ENCODE data around the gene F10.

DNA sequence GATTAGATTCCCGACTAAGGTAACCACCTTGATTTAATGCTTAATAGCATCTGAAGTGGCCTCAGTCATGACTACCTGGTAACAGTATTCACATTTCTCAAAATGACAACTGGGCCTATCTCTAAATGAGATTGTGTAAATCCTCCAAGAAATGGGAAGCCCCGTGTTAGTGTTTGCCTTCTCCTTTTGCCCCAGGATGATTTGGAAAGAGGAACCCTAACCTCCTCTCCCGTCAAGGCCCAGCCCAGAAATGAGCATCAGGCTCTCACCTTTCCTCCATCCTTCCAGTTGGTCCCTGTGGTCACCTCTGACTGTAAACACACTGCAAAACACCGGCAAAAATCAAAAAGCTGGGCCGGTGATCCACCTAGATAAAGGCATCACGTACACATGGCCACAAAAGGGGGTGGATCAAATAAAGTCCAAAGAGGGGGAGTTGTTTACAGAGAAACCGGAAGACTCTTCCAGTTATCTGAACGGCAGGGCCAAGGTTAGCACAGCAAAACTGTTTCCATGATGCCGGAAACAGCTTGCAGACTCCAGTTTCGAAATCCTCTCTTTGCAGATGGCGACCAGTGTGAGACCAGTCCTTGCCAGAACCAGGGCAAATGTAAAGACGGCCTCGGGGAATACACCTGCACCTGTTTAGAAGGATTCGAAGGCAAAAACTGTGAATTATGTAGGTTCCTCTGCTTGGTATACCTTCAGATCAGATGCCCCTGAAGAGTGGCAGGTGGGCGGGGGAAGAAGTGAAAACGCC lies 16.4 kb downstream of the F10 start:
- TF ChIP-seq, protein P1, sequence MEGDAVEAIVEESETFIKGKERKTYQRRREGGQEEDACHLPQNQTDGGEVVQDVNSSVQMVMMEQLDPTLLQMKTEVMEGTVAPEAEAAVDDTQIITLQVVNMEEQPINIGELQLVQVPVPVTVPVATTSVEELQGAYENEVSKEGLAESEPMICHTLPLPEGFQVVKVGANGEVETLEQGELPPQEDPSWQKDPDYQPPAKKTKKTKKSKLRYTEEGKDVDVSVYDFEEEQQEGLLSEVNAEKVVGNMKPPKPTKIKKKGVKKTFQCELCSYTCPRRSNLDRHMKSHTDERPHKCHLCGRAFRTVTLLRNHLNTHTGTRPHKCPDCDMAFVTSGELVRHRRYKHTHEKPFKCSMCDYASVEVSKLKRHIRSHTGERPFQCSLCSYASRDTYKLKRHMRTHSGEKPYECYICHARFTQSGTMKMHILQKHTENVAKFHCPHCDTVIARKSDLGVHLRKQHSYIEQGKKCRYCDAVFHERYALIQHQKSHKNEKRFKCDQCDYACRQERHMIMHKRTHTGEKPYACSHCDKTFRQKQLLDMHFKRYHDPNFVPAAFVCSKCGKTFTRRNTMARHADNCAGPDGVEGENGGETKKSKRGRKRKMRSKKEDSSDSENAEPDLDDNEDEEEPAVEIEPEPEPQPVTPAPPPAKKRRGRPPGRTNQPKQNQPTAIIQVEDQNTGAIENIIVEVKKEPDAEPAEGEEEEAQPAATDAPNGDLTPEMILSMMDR (IDR thresholded peaks at IDR 0.05) = no peak
- no peak for TF ChIP-seq POLR2A (IDR thresholded peaks at IDR 0.05)
